ENCODE data around the gene STK10.

- no peak for TF ChIP-seq EZH2 (IDR thresholded peaks at IDR 0.05; ENCODE audit: insufficient read depth, poor library complexity, severe bottlenecking)
- no peak for TF ChIP-seq EZH2phosphoT487 (IDR thresholded peaks at IDR 0.05; ENCODE audit: insufficient read depth, low read depth)
Measured at GRCh38 chr5:172168311-172168710, 19.7 kb downstream of the STK10 start.
